CD4-positive, alpha-beta T cell (primary cell): ENCODE measurements around the gene CEP170B. TPM values are rescaled to one million over a fixed set of nuclear protein-coding genes. Genes with fewer than 3 reads are reported as not detected.

Experiments used
- ATAC-seq: fragments of 200-7000 bp; cut with Tn5 transposase; one replicate; pipeline ENCODE4 v1.10.0; 2022; ENCODE audit warnings: mild to moderate bottlenecking; ENCODE audit not compliant: poor library complexity
- CTCF ChIA-PET: fragments of 350-600 bp; sonication (Branson Sonifier 250); formaldehyde crosslinking; loops from one replicate; lab custom pipeline; 2021; ENCODE audit warnings: antibody characterized with exemption, inconsistent platforms; lab: Charles Lee
- POLR2A ChIA-PET: fragments of 350-600 bp; sonication (Branson Sonifier 250); formaldehyde crosslinking; loops from one replicate; lab custom pipeline; 2021; ENCODE audit warnings: antibody characterized with exemption, inconsistent platforms; lab: Charles Lee
- DNase-seq, 14 experiments: peaks; one replicate each; pipeline ENCODE4 v3.0.0-alpha.2; 2013 to 2020; ENCODE audit warnings: mixed read lengths in 2 of 14
- H3K27ac ChIP-seq, 2 donors: one replicate each; pipeline versions ENCODE4 v1.5.1 to v1.7.0; 2013; ENCODE audit warnings: low read length in 2 of 2, low read depth in 1 of 2, mild to moderate bottlenecking in 1 of 2
- H3K27me3 ChIP-seq, 2 experiments: 1 replicate in 1 of 2; 2 replicates in 1 of 2; pipeline versions ENCODE4 v1.6.1 to v1.7.0; 2013; ENCODE audit warnings: low read length in 2 of 2, control low read depth in 1 of 2, mild to moderate bottlenecking in 1 of 2, moderate library complexity in 1 of 2; ENCODE audit not compliant: insufficient read depth in 2 of 2, control insufficient read depth in 1 of 2
- H3K36me3 ChIP-seq: one replicate; pipeline ENCODE4 v1.6.1; 2013; ENCODE audit warnings: low read length, control low read depth; ENCODE audit not compliant: insufficient read depth
- H3K4me1 ChIP-seq: one replicate; pipeline ENCODE4 v1.6.1; 2013; ENCODE audit warnings: low read length, control low read depth; ENCODE audit not compliant: insufficient read depth
- H3K4me3 ChIP-seq: one replicate; pipeline ENCODE4 v1.5.1; 2013; ENCODE audit warnings: mild to moderate bottlenecking, low read length, moderate library complexity
- H3K9me3 ChIP-seq, 2 experiments: 1 replicate in 1 of 2; 2 replicates in 1 of 2; pipeline versions ENCODE4 v1.6.1 to v1.7.0; 2013; ENCODE audit warnings: low read length in 2 of 2, mild to moderate bottlenecking in 2 of 2, control low read depth in 1 of 2, moderate library complexity in 1 of 2; ENCODE audit not compliant: control insufficient read depth in 1 of 2, insufficient read depth in 1 of 2
- H3K27ac Mint-ChIP-seq: one replicate; pipeline ENCODE4 v1.8.0; 2020; ENCODE audit warnings: mixed read lengths
- H3K27me3 Mint-ChIP-seq: one replicate; pipeline ENCODE4 v1.8.0; 2021; ENCODE audit warnings: mixed read lengths
- H3K36me3 Mint-ChIP-seq: one replicate; pipeline ENCODE4 v1.8.0; 2021; ENCODE audit warnings: low read depth, mixed read lengths
- H3K4me1 Mint-ChIP-seq: one replicate; pipeline ENCODE4 v1.8.0; 2021; ENCODE audit warnings: low read depth, mixed read lengths
- H3K4me3 Mint-ChIP-seq: one replicate; pipeline ENCODE4 v1.8.0; 2020; ENCODE audit warnings: mild to moderate bottlenecking, mixed read lengths
- H3K9me3 Mint-ChIP-seq: one replicate; pipeline ENCODE4 v1.8.0; 2020; ENCODE audit warnings: mixed read lengths
- intact Hi-C, 2 experiments: fragments of 100-400 bp; cut with DNase I in 1 of 2; cut with micrococcal nuclease in 1 of 2; formaldehyde crosslinking; loops; one replicate each; pipeline versions ENCODE4 v1.15.1 to v1.9.0; 2023 to 2025; cut with DNase I, micrococcal nuclease
- total RNA-seq, 174 experiments: library from RNA in 2 of 174; stranded (reverse) in 2 of 174; gene quantifications; one replicate each; pipeline ENCODE4 v1.2.3 and lab custom pipeline; 2021 to 2026
- TF ChIP-seq, protein P1 (sequence below): fragments of 200-600 bp; IDR thresholded peaks from one replicate; pipeline ENCODE4 v1.8.0; 2022; ENCODE audit warnings: antibody characterized with exemption, mild to moderate bottlenecking

CEP170B gene
- total RNA-seq, 2 experiments from 2014 or later = 4.4 to 4.7 TPM

- TF ChIP-seq, protein P1, sequence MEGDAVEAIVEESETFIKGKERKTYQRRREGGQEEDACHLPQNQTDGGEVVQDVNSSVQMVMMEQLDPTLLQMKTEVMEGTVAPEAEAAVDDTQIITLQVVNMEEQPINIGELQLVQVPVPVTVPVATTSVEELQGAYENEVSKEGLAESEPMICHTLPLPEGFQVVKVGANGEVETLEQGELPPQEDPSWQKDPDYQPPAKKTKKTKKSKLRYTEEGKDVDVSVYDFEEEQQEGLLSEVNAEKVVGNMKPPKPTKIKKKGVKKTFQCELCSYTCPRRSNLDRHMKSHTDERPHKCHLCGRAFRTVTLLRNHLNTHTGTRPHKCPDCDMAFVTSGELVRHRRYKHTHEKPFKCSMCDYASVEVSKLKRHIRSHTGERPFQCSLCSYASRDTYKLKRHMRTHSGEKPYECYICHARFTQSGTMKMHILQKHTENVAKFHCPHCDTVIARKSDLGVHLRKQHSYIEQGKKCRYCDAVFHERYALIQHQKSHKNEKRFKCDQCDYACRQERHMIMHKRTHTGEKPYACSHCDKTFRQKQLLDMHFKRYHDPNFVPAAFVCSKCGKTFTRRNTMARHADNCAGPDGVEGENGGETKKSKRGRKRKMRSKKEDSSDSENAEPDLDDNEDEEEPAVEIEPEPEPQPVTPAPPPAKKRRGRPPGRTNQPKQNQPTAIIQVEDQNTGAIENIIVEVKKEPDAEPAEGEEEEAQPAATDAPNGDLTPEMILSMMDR = no peak
- Histone ChIP-seq H3K4me1 (no peaks in the 10 kb centered on the region), H3K36me3 (no peaks in the 10 kb centered on the region), H3K27me3 (peaks cover 0 to 5% of the 10 kb centered on the region in 2 experiments), H3K9me3 (no peaks in the 10 kb centered on the region), H3K4me3 (no peak overlapping the region), H3K27ac (no peak overlapping the region)
- intact Hi-C loops = no loop called here
- H3K4me3 Mint-ChIP-seq = no peak overlapping the region
- DNase-seq (no peak), ATAC-seq (no peak)
- H3K36me3 Mint-ChIP-seq = no peaks in the 10 kb centered on the region
- H3K27me3 Mint-ChIP-seq = no peaks in the 10 kb centered on the region
- ChIA-PET POLR2A (no interaction called here), CTCF (no interaction called here)
- H3K4me1 Mint-ChIP-seq = no peaks in the 10 kb centered on the region
- H3K9me3 Mint-ChIP-seq = no peaks in the 10 kb centered on the region
- no peak overlapping the region for H3K27ac Mint-ChIP-seq
These were observed 9.7 kb downstream of the CEP170B start for GRCh38 chr14:104874571-104875411.

DNA sequence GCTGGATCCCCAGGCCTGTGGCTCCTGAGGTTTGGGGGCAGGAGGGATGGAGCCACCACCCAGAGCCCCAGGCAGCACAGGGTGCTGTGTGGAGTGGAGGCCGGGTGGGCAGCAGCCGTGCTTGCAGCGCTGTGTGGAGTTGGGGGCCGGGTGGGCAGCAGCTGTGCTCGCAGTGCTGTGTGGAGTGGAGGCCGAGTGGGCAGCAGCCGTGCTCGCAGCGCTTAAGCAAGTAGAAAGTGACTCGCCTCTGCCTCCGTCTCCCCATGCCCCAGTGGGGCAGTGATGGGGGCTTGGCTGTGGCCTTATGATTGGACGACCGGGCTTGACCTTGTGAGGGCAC is 10.3 kb downstream of the CEP170B start:
- Histone ChIP-seq H3K4me3 (no peak overlapping the region), H3K27me3 (peaks cover 0 to 5% of the 10 kb centered on the region in 2 experiments), H3K36me3 (no peaks in the 10 kb centered on the region), H3K4me1 (no peaks in the 10 kb centered on the region), H3K9me3 (no peaks in the 10 kb centered on the region), H3K27ac (no peak overlapping the region)
- CTCF ChIA-PET = no interaction called here
- Mint-ChIP-seq H3K27ac (no peak overlapping the region), H3K9me3 (no peaks in the 10 kb centered on the region), H3K36me3 (no peaks in the 10 kb centered on the region), H3K27me3 (no peaks in the 10 kb centered on the region), H3K4me3 (no peak overlapping the region), H3K4me1 (no peaks in the 10 kb centered on the region)
- DNase-seq = no peak
- TF ChIP-seq, protein P1 = no peak
- intact Hi-C loops = no loop called here
- POLR2A ChIA-PET = no interaction called here
- ATAC-seq = no peak

DNA sequence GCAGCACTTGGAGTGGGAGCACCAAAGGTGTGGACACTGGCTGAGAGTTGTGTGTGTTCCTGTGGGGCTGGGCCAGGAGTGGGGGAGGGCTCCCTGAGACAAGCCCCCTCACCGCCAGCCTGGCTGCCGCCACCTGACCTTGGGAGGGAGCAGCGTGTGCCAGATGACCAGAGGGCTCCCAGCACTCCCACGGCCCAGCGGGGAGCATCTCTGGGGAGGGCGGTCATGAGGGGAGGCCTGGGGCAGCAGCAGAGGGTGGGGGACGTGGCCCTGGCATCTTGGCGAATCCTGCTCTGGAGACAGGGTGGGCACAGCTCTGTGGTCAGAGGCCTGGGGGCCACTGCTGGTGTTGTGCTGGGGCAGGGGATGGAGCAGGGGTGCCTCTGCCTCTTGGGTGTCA is 10.7 kb downstream of the CEP170B start:
- intact Hi-C loops = no loop called here
- CTCF ChIA-PET = no interaction called here
- Mint-ChIP-seq H3K27me3 (no peaks in the 10 kb centered on the region), H3K4me3 (no peak overlapping the region), H3K9me3 (no peaks in the 10 kb centered on the region), H3K4me1 (no peaks in the 10 kb centered on the region), H3K27ac (no peak overlapping the region), H3K36me3 (no peaks in the 10 kb centered on the region)
- Histone ChIP-seq H3K36me3 (no peaks in the 10 kb centered on the region), H3K27ac (no peak overlapping the region), H3K27me3 (peaks cover 0 to 5% of the 10 kb centered on the region in 2 experiments), H3K9me3 (no peaks in the 10 kb centered on the region), H3K4me1 (no peaks in the 10 kb centered on the region), H3K4me3 (no peak overlapping the region)
- no peak for DNase-seq
- TF ChIP-seq, protein P1 = no peak
- POLR2A ChIA-PET = no interaction called here
- no peak for ATAC-seq
